Sigmoid colon (tissue), 3 donors: ENCODE data around the gene BLTP3B.

ENCODE experiments used
- CTCF ChIP-seq, 4 experiments: fragments of 450-650 bp in 3 of 4; fragments of 200-600 bp in 1 of 4; IDR thresholded peaks; one replicate each; pipeline ENCODE4 v1.5.1; 2016 to 2019; ENCODE audit warnings: antibody characterized with exemption in 4 of 4, mild to moderate bottlenecking in 3 of 4, moderate library complexity in 2 of 4
- POLR2A ChIP-seq, 2 donors: fragments of 450-650 bp; IDR thresholded peaks; one replicate each; pipeline ENCODE4 v1.6.1; 2016; ENCODE audit warnings: antibody characterized with exemption in 2 of 2, mild to moderate bottlenecking in 2 of 2, moderate library complexity in 2 of 2

GRCh38 chr12:100128512-100128908, 14.2 kb downstream of the BLTP3B start:
- TF ChIP-seq CTCF (IDR thresholded peaks at IDR 0.05) (peak in 1 of 4 experiments; percentile 28), POLR2A (IDR thresholded peaks at IDR 0.05) (no peak)
